HG02588 (cell line): ENCODE data around the gene SLC15A2.
"Not testable (repeated sequence)": the region's sequence is repeated elsewhere in the genome, so short reads cannot be mapped to it uniquely, and the experiment has no call there.

Source experiments
- ATAC-seq: cut with Tn5 transposase; IDR thresholded peaks from one replicate; pipeline ENCODE4 v1.9.1; 2021; ENCODE audit warnings: mild to moderate bottlenecking, moderate library complexity; ENCODE audit not compliant: unreplicated experiment

Gene SLC15A2, protein sequence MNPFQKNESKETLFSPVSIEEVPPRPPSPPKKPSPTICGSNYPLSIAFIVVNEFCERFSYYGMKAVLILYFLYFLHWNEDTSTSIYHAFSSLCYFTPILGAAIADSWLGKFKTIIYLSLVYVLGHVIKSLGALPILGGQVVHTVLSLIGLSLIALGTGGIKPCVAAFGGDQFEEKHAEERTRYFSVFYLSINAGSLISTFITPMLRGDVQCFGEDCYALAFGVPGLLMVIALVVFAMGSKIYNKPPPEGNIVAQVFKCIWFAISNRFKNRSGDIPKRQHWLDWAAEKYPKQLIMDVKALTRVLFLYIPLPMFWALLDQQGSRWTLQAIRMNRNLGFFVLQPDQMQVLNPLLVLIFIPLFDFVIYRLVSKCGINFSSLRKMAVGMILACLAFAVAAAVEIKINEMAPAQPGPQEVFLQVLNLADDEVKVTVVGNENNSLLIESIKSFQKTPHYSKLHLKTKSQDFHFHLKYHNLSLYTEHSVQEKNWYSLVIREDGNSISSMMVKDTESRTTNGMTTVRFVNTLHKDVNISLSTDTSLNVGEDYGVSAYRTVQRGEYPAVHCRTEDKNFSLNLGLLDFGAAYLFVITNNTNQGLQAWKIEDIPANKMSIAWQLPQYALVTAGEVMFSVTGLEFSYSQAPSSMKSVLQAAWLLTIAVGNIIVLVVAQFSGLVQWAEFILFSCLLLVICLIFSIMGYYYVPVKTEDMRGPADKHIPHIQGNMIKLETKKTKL

DNA sequence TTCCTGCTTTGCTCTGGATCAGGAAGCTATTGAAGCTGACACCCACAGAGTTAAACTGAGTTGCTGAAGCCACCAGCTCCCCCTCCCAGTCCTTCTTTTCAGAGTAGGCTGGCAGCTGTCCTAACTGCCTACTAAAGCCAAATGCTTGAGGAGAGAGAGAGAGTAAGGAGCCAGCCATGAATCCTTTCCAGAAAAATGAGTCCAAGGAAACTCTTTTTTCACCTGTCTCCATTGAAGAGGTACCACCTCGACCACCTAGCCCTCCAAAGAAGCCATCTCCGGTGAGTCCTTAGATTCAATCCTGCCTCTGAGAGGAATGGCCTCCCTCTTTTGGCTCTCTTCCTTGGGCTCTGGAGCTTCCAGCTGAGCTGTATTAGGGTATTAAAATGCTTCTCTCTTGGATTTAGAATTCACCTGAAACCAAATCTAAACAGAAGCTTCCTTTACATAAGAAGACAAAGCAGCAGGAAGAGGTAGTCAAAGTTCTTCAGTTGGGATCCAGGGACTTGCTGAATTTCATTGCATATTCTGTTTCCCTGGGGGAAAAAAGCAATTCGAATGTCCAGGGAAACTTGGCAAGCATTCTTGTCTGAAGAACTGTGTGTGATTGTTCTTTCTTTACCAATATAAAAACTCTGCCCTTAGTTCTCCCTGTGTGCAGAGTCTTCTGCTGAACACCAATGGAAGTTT is at the start of gene SLC15A2:
Gene SLC15A2, plus strand, starts transcription at position 101 of the 690 bp plus-strand sequence. Its CDS starts 76 bp downstream, at position 177.
- no peak for ATAC-seq

DNA sequence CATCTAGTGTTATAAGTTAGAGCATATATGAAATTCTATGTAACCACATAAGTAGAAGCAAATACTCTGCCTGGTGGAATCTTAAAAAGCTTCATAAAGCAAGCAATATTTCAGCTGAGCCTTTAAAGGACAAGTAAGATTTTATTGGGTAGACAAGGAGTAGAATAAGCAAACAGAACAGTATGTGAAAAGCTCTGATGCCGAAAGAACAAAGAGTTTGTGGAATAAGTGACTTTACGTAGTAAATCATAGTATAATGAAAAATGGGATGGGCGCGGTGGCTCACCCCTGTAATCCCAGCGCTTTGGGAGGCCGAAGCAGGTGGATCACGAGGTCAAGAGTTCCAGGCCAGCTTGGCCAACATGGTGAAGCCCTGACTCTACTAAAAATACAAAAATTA is 49.3 kb upstream of the SLC15A2 start:
- no peak for ATAC-seq

DNA sequence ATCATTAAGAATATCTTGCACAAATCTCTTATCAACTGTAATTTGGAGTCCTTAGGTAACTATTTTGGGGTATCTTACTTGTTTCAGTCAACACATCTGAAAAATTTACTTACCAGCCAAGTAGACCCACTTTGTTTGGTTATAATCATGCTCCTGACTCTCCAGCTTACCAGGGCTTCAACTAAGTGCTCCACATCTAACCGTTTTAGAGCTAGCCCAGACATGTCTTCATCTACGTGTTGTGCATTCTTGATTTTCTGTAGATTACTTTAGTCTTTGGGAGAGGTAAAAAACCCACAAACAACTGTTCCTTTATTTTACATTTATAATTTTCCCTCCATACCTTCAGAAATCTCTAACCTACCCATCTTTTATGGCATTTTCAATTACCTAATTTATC is 41.9 kb upstream of the SLC15A2 start:
- no peak for ATAC-seq

DNA sequence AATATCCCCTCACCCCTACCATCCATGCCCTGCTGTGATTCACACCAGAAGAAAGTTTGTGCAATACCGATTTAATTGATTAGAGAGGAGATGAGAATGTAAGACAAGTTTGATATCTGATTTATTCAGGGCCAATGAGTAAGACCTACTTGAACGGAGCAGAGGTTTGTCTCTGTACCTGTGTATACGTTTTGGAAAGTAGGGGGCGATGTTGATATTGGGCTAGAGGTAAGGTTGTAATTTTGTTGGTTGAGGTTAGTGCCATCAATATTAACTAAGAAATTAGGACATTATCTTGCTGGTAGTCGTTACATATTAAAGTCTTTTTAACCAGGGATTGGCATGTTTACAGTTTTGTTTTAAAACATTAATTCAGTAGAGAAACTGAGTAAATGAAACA is 38.6 kb upstream of the SLC15A2 start:
- ATAC-seq: no peak

DNA sequence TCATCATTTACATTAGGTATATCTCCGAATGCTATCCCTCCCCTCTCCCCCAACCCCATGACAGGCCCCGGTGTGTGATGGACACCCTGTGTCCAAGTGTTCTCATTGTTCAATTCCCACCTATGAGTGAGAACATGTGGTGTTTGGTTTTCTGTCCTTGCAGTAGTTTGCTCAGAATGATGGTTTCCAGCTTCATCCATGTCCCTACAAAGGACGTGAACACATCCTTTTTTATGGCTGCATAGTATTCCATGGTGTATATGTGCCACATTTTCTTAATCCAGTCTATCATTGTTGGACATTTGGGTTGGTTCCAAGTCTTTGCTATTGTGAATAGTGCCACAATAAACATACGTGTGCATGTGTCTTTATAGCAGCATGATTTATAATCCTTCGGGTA is 36.4 kb upstream of the SLC15A2 start:
- not testable (repeated sequence) for ATAC-seq

DNA sequence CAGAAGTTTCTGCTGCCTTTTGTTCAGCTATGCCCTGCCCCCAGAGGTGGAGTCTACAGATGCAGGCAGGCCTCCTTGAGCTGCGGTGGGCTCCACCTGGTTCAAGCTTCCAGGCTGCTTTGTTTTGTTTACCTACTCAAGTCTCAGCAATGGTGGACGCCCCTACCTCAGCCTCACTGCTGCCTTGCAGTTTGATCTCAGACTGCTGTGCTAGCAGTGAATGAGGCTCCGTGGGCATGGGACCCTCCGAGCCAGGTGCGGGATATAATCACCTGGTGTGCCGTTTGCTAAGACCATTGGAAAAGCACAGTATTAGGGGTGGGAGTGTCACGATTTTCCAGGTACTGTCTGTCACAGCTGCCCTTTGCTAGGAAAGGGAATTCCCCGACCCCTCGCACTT is 31.0 kb upstream of the SLC15A2 start:
- not testable (repeated sequence) for ATAC-seq

DNA sequence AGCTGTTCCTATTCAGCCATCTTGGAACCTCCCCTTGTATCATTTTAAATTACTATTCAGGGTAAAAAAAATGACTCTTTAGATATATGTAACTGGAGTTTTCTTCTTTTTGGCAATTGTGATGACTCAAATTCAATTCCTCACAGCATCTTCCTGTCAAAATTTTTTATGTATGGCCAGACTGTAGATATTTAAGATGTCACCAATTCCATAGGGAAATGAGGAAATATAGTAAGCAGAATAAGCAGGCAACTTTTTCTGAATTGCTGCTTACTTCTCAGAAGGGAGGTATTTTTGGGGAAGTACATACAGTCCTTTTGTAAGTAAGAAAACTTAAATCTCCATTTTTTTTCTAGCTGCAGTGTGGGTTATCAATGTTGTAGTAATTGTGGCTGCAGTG is 30.4 kb upstream of the SLC15A2 start:
- no peak for ATAC-seq

DNA sequence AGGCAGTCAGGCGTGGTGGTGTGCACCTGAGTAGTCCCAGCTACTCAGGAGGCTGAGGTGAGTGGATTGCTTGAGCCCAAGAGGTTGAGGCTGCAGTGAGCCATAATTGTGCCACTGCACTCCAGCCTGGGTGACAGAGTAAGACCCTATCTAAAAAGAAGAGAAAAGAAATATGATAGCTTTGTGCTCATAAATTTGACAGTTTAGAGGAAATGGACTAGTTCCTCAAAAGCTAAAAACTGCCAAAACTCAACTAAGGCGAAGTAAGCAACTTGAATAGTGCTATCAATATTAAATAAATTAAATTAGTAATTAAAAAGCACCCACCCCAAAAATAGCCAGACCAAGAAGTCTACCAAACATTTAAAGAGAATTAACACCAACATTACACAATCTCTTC is 24.5 kb upstream of the SLC15A2 start:
- ATAC-seq: no peak

DNA sequence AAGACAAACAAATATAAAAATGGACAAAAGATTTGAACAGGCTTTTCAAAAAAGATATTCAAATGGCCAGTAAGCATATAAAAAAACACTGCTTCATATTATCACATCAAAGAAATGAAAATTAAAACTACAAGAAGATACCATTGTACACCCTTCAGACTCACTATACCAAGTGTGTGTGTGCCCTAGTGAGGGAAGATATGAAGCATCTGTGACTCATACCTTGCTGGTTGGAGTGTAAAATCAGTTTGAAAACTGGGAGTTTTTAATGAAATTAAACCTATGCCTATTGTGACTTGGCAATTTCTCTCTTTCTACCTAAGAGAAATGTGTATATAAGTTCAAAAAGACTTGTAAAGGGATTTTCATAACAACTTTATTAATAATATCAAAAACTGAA is 23.5 kb upstream of the SLC15A2 start:
- no peak for ATAC-seq

DNA sequence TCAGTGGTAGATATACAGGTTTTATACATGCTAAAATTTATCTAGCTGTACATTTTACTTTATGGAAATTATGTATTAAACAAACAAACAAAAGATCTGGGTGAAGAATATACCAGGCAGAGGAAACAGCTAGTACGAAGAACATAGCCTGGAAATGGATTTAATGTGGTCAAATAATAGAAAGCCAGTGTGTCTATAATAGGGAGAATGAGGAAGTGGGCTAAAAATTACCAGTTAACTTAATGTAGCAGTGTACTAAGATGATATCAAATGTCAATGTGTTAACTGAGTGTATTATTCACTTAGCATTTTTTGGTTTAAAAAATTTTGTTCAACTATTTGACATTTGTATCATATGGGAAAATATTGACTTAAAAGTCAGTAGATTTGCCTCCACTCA is 22.8 kb upstream of the SLC15A2 start:
- ATAC-seq: no peak

DNA sequence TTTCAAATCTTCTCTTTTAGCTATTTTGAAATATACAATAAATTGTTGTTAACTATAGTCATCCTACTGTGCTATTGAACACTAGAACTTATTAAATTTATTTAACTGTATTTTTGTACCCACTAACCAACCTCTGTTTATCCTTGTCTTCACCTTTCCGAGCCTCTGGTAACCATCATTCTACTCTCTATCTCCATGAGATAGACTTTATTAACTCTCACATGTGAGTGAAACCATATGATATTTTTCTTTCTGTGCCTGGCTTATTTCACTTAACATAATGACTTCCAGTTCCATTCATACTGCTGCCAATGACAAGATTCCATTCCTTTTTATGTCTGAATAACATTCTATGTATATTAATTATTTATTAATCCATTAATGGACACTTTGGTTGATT is 15.8 kb upstream of the SLC15A2 start:
- no peak for ATAC-seq

DNA sequence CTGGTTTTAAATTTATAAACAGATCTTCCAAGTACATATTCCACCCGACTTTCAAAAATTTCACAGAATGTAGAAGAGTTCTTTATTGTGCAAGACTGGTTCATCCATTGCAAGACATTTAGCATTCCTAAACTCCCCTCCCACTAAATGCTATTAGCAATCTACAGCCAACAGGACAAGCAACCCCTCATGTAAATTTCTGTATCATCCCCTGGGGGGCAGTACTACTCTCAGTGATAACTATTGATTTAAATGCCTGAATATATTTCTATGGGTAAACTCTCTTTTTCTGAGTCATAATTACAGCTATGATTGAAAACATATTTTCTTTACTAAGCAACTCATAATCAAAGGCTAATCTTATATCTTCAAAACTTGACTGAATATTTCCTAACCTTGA is 10.7 kb upstream of the SLC15A2 start:
- ATAC-seq: no peak

DNA sequence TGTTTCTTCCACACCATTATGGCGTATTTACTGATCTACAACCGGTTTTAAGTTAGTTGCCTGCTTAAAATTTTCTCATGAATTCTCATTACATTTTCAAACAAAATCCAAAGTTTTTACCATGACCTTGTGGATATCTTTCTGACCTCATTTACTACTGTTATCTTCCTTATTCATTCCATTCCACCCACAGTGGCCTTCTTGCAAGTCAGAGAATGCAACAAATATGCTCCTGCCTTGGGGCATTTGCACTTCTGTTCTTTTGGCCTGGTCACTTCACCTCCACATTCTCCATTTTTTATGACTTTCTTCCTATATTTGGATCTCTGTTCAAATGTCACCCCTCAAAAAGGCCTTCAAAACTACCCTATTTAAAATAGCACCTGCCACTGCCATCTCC is 8.8 kb upstream of the SLC15A2 start:
- ATAC-seq: no peak

DNA sequence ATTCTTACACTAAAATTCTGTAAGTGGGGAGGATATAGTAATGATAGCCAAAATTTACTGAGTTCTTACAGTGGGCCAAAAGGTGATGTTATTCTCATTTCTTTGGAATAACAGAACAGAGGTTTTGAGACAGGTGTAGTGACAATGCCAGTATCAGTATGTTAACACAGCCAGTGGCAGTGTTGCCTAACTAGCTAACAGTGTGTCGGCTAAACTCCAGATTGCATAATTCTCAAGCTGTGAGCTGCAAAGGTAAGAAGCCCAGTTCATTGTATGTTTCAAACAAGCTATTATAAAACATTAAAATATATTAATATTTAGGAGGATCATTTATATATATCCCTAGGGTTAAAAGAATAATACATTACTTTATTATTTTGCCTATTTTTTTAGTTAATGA is 920 bp downstream of the SLC15A2 start:
- no peak for ATAC-seq

DNA sequence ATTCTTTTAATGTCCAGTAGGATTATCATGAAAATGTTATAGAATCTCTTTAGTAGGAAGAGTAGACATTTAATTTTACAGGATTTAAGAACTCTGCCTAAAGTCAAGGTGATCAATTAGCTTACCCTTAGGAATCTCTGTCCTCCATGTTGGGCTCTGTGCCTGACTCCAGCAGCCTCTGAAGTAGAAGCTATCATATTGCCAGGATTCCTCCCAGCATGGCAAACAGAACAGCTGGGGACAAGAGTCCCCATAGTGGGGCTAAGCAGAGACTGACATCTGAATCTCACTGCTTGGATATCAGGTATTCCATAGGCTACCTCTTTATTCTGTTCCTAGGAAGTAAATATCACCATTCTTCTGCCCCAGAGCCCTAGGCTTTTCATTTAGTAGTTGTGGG is 1.5 kb downstream of the SLC15A2 start:
- no peak for ATAC-seq

DNA sequence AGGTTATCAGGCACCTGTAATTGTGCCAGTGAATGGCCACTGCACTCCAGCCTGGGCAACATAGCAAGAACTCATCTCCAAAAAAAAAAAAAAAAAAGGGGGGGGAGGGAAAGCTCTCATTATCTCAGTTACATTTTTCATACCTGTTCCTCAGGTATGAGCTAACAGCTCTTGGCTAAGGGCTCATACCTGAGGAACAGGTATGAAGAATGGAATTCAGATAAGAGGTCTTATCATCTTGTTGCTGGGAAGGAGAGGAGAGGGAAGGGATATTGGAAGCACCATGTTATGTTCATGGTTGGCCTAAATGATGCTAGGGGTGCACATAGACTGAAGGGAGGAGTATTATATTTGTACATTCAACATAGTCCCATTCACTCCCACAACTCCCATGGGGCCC is 2.6 kb downstream of the SLC15A2 start:
- ATAC-seq: no peak

DNA sequence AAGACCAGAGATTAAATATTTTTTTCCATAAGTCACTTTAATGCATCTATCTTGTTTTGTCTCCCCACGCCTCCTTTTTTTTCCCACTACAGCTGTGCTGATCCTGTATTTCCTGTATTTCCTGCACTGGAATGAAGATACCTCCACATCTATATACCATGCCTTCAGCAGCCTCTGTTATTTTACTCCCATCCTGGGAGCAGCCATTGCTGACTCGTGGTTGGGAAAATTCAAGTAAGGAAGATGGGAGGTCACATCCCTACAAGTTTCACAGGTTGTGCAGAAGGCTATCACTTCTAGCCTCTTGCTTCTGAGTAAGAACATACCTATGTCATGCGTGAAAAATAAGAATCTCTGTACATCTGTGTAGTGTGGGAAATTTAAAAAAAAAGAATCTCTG is 3.1 kb downstream of the SLC15A2 start:
- ATAC-seq: no peak

DNA sequence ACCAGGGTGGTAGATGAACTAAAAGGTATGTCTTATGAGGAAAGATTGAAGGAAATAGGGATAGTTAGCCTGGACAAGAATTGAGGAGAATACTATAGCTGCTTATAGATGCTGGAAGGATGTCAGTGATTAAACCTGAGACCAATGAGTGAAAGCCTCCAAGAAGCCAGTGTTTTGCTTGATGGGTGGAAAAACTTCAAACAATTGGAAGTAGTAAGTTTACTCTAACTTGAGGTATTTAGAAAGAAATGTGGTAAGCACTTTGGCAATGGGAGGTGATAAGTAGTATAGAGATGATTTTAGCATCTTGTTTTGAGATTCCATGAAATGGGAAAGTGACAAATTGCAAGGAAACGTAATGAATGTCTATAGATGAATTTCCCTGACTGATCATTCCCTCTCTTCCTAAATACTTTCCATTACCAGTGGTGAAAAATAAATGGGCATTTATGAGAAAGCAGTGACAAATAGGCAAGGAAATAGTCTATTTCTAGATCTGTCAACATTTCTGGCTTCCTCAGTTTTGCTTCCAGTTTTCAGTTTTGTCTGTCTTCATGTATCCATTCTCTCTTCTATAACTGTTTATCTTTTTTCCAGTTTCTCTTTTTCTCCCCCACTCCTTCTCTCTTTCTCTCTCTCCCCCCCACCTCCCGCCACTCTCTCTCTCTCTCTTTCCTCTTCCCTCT is 19.2 kb downstream of the SLC15A2 start:
- no peak for ATAC-seq

DNA sequence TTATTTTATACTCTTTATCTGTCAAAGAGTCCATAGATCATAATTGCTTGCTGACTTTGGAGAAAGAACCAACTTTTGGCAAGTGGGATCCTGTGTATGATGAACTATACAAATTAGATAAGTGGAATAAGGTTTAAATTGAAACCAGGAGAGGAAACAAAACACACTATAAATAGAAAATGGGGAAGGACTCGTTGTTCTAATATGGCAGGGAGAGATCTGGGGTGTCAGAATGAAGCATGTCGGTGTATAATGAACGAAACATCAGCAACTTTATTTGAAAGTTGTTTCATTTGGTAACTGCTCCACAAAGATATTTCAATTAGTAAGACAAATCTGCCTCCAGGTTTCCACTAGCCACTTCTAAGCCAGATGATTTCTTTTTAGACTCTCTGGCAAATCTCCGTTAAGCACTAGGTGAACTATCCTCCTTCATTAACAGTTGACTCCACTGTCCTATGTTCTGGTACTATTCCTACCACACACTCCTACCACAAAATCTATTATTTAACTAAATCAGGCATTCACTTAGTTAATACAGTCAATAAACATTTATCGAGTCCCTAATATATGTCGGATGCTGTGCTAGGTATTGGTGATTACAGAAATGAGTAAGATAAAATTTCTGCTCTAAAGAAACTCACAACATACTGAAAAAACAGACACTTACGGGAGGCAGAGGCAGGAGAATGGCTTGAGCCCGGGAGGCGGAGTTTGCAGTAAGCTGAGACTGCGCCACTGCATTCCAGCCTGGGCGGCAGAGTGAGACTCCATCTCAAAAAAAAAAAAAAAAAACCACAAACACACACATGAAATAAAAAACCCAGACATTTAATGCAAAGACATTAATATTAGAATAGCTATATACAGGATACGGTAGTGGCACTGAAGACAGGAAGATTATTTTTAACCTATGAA is 20.1 kb downstream of the SLC15A2 start:
- no peak for ATAC-seq

DNA sequence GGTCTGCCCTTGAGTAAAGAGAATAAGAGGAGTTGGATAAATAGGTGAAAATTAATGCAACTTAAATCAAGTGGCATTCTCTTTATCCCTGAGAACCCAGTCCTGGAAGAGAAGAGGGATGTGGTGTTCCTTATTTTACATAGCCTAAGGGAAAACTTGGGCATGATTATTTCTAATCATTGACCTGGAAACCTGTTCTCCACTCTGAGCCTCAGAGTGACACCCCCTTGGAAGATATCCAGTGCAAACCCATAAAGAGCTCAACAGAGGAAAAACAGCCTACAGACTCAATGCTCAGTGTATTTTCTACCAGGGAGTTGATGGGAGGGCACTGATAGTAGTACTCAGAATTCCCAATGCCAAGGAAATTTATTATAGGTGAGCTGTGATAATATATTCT is 22.0 kb downstream of the SLC15A2 start:
- no peak for ATAC-seq
